Activated T-cell treated with anti-CD3 and anti-CD28 coated beads, Interleukin-2, amount 50 U/mL, for 1 hour (primary cell): ENCODE measurements around the gene PFN3.
A peak's percentile ranks its signal among the peaks of the same experiment; 100 is the strongest.

Experiments
- DNase-seq: peaks from one replicate; pipeline ENCODE4 v3.0.0-alpha.2; 2020

The PFN3 gene

DNA sequence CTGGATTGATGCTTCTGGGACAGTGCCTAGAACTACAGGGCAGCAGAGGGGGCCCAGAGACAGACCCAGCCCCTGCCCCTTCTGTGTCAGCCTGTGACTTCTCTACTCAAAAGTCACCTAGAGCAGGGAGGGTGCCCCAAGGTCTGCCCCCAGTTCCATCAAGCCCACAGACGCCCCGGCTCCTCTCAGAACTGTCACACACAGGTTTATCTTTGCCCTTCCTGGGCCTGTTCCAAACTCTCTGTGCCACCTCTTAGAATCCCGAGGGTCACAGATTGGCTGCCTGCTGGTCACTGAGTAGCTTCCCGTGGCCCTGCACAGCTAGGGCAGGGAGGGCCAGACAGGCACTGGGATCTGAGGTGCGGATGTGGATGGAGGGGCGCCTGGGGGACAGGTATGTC is 41.0 kb downstream of the PFN3 start:
- no peak for DNase-seq

DNA sequence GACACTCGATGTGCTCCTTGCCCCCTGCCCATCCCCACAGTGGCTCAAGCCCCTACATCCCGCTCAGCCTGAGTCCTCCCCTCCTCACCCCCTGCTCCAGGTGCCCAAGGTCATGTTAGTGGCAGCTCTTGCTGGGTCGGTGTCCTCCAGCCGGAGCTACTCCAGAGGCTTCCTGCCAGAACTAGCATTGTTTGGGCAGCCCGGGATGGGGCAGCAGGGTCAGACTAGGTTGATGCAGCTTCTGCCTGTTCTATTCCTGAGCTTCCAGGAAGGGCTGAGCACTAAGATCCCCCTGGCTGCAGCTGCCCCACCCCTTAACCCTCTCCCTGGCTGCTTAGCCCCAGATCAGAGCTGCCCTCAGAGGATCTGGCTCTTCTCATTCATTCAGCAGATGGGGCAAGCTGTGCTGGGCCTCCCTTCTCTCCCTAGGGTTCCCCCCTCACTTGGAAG is 42.1 kb downstream of the PFN3 start:
- no peak for DNase-seq

DNA sequence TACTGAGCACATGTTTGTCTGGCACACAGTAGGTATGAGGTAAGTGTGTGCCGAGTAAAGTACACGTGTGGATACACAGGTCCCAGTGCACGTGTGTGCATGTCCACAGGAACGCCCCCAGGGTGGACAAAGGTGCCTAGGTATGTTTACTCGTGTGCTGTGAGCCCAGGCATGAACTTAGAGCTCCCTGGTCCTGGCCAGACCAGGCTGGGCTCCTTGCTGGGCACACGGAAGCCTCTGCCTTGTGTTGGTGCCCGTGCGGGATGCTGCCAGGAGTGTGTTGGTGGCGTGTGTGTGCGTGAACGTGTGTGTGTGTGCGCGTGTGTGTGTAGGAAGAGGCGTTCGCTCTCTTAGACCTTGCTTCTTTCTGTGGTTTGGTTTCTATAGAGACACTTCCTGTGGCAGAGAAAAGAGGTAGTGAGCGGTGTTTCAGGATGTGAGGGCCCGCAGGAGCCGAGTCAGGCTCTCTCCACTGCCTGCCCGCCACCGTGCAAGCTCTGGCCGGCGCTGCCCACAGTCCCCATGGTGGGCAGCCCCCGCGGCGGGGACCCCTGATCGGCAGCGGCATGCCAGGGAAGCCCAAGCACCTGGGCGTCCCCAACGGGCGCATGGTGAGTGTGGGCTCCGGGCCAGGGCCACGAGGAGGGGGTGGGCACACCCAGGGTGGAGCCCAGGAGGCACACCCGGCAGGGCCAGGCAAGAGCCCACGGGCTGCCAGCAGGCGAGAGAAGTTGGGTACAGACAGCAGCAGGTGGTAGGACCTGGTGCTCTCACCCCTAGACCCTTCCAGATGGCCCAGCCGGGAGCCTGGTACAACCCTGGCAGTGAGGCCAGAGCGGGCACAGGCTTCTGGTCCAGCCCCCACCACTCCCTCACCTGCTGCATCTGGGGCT is 42.8 kb downstream of the PFN3 start, which contains the start of gene RGS14:
RGS14 (plus strand) TSS at position 466 of the 893 bp plus-strand sequence; CDS start at position 567, 101 bp downstream.
- DNase-seq: peak; percentile 71

DNA sequence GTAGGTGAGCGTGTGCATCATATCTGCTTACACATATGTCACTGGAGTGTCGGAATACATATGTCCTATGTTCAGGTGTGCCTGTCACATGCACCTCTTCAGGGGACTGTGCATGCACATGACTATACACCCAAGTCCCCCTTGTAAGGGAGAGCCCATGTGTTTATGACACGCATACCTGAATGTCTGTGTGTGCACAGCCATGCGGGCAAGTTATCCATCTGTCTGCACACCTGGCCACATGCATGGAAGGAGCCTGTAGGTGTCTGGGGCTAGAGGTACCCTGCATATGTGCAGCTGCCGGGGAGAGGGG is 43.4 kb downstream of the PFN3 start:
- DNase-seq: no peak

DNA sequence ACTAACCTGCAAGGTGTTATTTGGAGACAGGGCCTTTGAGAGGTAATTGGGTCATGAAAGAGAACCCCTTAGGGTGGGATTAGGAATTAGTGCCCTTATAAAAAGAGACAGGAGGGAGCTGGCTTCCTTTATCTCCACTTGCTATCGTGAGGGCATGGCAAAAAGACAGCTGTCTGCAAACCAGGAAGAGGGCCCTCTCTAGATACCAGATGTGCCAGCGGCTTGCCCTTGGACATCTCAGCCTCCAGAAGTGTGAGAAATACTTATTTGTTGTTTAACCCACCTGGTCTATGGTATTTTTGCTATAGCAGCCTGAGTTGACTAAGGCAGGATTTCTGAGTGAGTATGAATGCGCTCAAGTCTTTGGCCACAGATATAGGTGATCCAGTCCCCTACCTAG is 43.7 kb downstream of the PFN3 start:
- no peak for DNase-seq

DNA sequence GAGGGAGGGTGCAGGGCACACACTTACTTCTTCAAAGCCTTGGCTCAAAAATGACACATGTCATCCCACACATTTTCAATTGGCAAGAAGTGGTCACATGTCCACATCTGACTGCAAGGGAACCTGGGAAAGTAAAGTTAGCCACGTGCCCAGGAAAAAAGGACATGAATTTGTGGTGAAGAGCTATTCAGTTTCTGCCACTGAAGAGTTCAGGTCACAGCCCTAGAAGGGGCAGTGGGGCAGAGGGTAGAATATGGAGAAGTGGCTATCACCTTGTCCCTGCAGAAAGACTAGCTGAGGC is 44.6 kb downstream of the PFN3 start:
- DNase-seq: no peak

DNA sequence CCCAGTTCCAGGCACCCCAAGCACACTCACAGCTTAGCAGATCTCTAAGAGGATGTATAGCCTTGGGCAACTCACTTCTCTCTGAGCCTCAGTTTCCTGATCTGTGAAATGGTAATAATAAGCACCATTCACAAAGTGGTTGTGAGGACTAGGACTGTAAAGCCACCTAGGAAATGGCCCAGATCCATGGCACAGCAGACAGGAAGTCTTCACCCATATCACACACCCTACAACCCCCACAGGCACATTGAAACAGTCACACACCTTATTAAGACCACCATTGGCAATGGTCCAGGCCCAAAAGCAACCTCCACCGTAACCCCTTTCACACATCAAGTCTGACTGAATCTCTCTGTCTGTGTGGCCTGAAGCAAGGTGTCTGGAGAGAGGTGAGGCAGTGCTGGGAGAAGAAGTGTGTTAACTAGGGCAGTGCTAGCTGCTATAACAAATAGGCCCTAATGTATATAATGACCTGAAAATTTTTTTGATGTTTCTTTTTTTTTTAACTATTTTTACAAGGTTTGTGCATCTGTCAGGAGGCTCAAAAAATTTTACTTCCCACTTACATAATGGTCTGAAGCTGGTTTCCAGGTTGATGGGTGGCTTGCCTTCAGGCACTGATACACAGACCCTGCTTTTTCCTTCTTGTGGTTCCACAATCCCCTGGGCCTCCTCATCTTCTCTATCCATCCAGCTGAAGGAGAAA is 45.1 kb downstream of the PFN3 start:
- DNase-seq: no peak

DNA sequence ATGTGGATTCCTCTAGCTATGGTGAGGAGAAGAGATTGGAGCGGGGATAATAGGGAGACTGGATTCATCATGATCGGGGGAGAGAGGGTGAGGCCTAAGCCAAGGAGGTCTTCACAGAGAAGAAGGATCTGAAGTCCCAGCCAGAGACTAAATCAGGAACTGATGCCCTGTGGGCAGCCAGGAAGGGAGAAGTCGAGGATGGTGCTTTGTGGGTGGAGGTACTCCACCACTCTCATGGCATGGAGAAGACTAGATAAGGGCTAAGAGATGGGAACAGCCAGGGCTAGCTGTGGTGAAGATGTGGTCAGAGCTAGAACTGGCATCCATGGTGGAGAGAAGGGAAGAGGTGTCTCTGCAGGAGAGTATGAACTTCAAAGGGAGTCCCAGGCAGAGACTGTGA is 45.8 kb downstream of the PFN3 start:
- no peak for DNase-seq

DNA sequence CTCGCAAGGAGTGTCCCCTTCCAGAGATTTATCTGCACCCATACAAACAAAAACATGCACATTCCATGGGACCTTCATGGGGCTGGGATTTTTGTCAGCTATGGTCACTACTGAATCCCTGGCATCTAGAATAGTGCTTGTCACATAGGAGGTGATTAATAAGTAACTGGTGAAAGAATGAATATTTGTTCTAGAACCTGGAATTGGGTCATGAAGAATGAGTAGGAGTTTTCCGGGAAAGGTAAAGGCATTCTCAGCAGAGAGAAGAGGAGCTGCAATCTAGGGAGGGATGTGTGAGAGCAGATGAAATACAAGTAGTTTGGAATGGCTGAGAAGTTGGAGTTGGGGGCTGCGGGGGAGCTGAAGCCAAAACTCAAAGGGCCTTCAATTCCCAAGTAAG is 46.2 kb downstream of the PFN3 start:
- no peak for DNase-seq

DNA sequence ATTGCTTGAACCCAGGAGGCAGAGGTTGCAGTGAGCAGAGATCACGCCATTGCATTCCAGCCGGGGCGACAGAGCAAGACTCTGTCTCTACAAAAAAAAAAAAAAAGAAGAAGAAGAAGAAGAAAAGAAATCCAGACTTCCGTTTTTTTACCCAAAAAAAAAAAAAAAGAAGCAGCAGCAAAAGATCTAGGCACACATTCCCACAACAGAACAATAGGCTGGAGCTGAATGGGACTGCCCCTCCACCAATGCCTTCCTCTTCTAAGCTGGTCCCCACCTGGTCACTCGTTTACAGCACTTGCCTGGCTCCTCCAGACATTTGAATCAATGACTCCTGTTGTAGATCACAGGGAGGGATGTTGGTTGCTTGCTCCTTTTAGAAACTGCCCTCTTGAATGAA is 47.4 kb downstream of the PFN3 start:
- no peak for DNase-seq

DNA sequence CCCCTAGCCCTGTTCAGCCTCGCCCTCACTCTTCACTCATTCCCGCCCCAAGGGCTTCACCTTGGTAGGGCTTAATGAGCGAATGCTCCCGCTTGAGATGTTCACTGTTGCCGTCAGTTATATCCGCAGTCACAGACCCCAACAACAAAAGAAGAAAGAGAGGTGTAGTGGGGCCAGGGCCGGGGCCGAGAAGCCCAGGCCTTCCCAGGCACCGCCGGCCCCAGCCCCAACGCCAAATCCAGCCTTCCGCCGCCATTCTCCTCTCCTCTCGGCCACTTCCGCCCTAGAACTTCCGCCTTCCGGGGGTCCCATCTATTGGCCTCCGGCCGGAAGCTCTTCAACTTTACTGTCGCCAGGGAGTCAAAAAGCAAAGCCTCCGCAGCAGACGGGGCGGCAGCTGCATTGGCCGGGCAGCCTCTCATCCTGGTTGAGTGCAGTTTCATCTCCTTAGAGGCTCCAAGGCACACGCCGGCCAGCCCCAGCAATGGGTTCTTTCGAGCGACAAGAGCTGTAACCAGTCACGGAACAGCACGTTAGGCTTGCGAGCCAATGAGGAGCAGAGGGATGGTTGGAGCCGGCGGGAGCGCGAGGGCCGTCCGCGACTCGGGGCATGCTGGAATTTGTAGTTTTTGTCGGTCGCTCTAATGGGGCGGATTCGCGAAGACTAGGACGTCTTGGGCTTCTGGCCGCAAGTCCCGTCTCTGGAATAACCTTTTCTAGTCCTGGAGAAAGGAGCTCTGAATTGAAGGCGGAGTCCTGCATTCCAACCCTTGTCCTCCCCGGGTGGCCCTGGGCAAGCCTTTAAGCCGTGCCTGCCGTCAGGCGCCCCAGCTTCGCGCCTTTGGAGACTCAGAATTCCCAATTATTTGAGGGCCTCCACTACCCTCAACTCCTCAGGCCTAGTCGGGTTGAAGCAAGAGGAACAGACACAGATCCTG is 48.8 kb downstream of the PFN3 start, which contains the start of gene LMAN2:
LMAN2 (minus strand) TSS at position 277 of the 938 bp plus-strand sequence; CDS start at position 256, 21 bp downstream.
- peak; percentile 90 for DNase-seq

DNA sequence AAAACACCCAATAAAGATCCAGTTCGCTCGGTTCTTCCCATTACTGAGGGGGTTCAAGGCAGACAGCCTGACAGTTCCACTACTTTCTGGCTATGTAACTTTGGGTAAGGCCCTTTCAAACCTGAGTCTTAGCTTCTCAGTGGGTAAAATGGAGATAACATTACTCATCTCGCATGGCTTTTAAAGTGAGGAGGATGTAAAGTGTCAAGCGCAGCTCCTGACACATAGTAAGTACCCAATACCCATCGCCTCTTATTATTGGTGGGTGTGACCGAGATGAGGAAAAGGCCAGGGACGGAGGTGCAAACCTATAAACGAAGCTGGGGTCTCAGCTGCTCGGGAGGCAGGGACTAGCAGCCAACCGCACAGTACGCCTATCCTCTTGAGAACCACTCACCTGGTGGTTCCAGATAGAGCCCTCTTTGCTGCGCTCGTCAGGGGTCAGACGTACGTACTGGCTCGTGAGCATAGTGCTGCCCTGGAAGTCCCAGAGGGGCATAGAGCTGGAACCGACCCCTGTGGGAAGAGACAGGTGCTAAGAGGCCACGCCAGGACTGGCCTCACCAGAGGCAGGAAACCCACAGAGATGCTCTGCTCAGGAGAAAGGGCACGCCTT is 49.6 kb downstream of the PFN3 start:
- no peak for DNase-seq
